NB4 (cell line): ENCODE results near the gene NBEA.

Experiments
- CTCF ChIP-seq: IDR thresholded peaks from one replicate; pipeline ENCODE4 v1.5.1; 2012; ENCODE audit warnings: low read depth, low read length
- MAX ChIP-seq: IDR thresholded peaks from 2 replicates; pipeline ENCODE4 v1.6.1; 2011; ENCODE audit warnings: low read depth, low read length
- MYC ChIP-seq: IDR thresholded peaks from 2 replicates; pipeline ENCODE4 v1.6.1; 2011; ENCODE audit warnings: low read depth, low read length
- POLR2A ChIP-seq: IDR thresholded peaks from 2 replicates; pipeline ENCODE4 v1.6.1; 2011; ENCODE audit warnings: mild to moderate bottlenecking; ENCODE audit not compliant: insufficient read length; ENCODE audit errors: extremely low read depth

GRCh38 chr13:35389535-35389934 is 447.5 kb downstream of the NBEA start:
- no peak for TF ChIP-seq POLR2A
- no peak for TF ChIP-seq CTCF
- no peak for TF ChIP-seq MAX
- no peak for TF ChIP-seq MYC
